Skeletal muscle satellite cell (primary cell): ENCODE results near the gene PRR27.
"Not testable (repeated sequence)": the region's sequence is repeated elsewhere in the genome, so short reads cannot be mapped to it uniquely, and the experiment has no call there.

Experiments
- H3K27me3 ChIP-seq: 2 replicates; pipeline ENCODE4 v1.7.0; 2013; ENCODE audit warnings: low read length; ENCODE audit not compliant: control insufficient read depth, insufficient read depth
- H3K36me3 ChIP-seq: 2 replicates; pipeline ENCODE4 v1.7.0; 2013; ENCODE audit warnings: mild to moderate bottlenecking, control low read depth, low read length; ENCODE audit not compliant: insufficient read depth
- H3K4me1 ChIP-seq: 2 replicates; pipeline ENCODE4 v1.7.0; 2013; ENCODE audit warnings: low read length; ENCODE audit not compliant: control insufficient read depth, insufficient read depth
- H3K4me2 ChIP-seq: 2 replicates; pipeline ENCODE4 v1.7.0; 2013; ENCODE audit warnings: mild to moderate bottlenecking, low read length
- H3K4me3 ChIP-seq: 2 replicates; pipeline ENCODE4 v1.7.0; 2013; ENCODE audit warnings: low read length
- H3K9ac ChIP-seq: 2 replicates; pipeline ENCODE4 v1.7.0; 2013; ENCODE audit warnings: mild to moderate bottlenecking, low read depth, low read length, moderate library complexity
- H3K9me3 ChIP-seq: replicated peaks from 2 replicates; pipeline ENCODE4 v1.7.0; 2013; ENCODE audit warnings: mild to moderate bottlenecking, control low read depth, low read length

Gene PRR27

GRCh38 chr4:70203601-70204000 is 49.6 kb downstream of the PRR27 start:
- H3K9ac ChIP-seq = no peak overlapping the region
- H3K27me3 ChIP-seq = no peaks in the 10 kb centered on the region
- no peaks in the 10 kb centered on the region for H3K4me1 ChIP-seq
- no peaks in the 10 kb centered on the region for H3K9me3 ChIP-seq
- H3K4me3 ChIP-seq = no peak overlapping the region
- no peaks in the 10 kb centered on the region for H3K36me3 ChIP-seq
- no peak overlapping the region for H3K4me2 ChIP-seq

- not testable (repeated sequence) for H3K27me3 ChIP-seq, H3K36me3 ChIP-seq, H3K4me2 ChIP-seq, H3K9ac ChIP-seq, H3K4me3 ChIP-seq, H3K4me1 ChIP-seq, H3K9me3 ChIP-seq
These were observed 58.7 kb downstream of the PRR27 start for GRCh38 chr4:70212752-70213151.
